Heart left ventricle (tissue), 16 donors: ENCODE results near the gene CFAP119. TPM values are rescaled to one million over a fixed set of nuclear protein-coding genes. Genes with fewer than 3 reads are reported as not detected.
A peak's percentile ranks its signal among the peaks of the same experiment; 100 is the strongest.
"Not testable (repeated sequence)": the region's sequence is repeated elsewhere in the genome, so short reads cannot be mapped to it uniquely, and the experiment has no call there.

ENCODE experiments used
- ATAC-seq, 4 donors: fragments of 200-7000 bp; cut with Tn5 transposase; one replicate each; pipeline ENCODE4 v1.9.1; 2020 to 2022; ENCODE audit warnings: moderate library complexity in 4 of 4, mild to moderate bottlenecking in 3 of 4, moderate number of reproducible peaks in 1 of 4
- DNase-seq, 5 donors: peaks; one replicate each; pipeline ENCODE4 v3.0.0-alpha.2; 2020
- H3K27ac ChIP-seq, 12 donors: fragments of 200-600 bp; sonication (generic) in 4 of 12; one replicate each; pipeline versions ENCODE4 v1.5.0 to v1.8.0; 2016 to 2022; ENCODE audit warnings: mild to moderate bottlenecking in 2 of 12
- H3K27me3 ChIP-seq, 9 donors: fragments of 200-600 bp; sonication (generic) in 2 of 9; one replicate each; pipeline versions ENCODE4 v1.5.1 to v1.8.0; 2016 to 2022; ENCODE audit warnings: mild to moderate bottlenecking in 3 of 9
- H3K36me3 ChIP-seq, 9 donors: fragments of 200-600 bp; sonication (generic) in 2 of 9; one replicate each; pipeline versions ENCODE4 v1.5.0 to v1.8.0; 2018 to 2022; ENCODE audit warnings: mild to moderate bottlenecking in 2 of 9
- H3K4me1 ChIP-seq, 12 donors: fragments of 200-600 bp; sonication (generic) in 4 of 12; one replicate each; pipeline versions ENCODE4 v1.5.0 to v1.8.0; 2016 to 2022; ENCODE audit warnings: mild to moderate bottlenecking in 3 of 12
- H3K4me3 ChIP-seq, 12 donors: fragments of 200-600 bp; sonication (generic) in 4 of 12; one replicate each; pipeline versions ENCODE4 v1.5.0 to v1.8.0; 2017 to 2022; ENCODE audit warnings: mild to moderate bottlenecking in 9 of 12, moderate library complexity in 4 of 12
- H3K9me3 ChIP-seq, 12 donors: fragments of 200-600 bp; sonication (generic) in 4 of 12; one replicate each; pipeline versions ENCODE4 v1.5.0 to v1.8.0; 2016 to 2022; ENCODE audit warnings: mild to moderate bottlenecking in 1 of 12
- POLR2A ChIP-seq, 2 donors: fragments of 450-650 bp; IDR thresholded peaks; one replicate each; pipeline ENCODE4 v1.6.1; 2017; ENCODE audit warnings: antibody characterized with exemption in 2 of 2, mild to moderate bottlenecking in 2 of 2, moderate library complexity in 2 of 2
- WGBS, 4 donors: extraction: QIAGEN DNeasy Blood & Tissue Kit in 2 of 4; methylation state at CpG; one replicate each; pipeline versions ENCODE4 v1.1.5 to v1.1.7; 2013 to 2018; 5-methylcytosine and 5-hydroxymethylcytosine counted together
- intact Hi-C, 10 donors: fragments of 100-400 bp; cut with DNase I; formaldehyde crosslinking; loops; one replicate each; pipeline versions ENCODE4 v1.11.1 to v1.14.2; 2022
- long read RNA-seq, 3 donors: library from polyadenylated mRNA; unstranded; transcript quantifications; one replicate each; pipeline ENCODE4 v2.0.0, GENCODE V29; 2020 to 2021
- polyA plus RNA-seq, 2 donors: library from polyadenylated mRNA; stranded (reverse); fragments of 200-250 nt; gene quantifications; one replicate each; pipeline ENCODE4 v1.2.3, GENCODE V29; 2013
- total RNA-seq, 9 donors: library from RNA; depleted of rRNA in 2 of 9; stranded (reverse); fragments of >200 nt in 2 of 9; fragmentation: NEBNext Ultra II Directional in 3 of 9; extraction: Animal tissue kit (Norgen Biotek cat#: 25700) in 3 of 9; gene quantifications; one replicate each; pipeline versions ENCODE4 v1.1.0 to v1.2.4, GENCODE V29; 2016 to 2023
- TF ChIP-seq, protein P1 (sequence below), 12 donors: fragments of 200-600 bp; sonication (generic) in 4 of 12; IDR thresholded peaks; one replicate each; pipeline versions ENCODE4 v1.5.0 to v1.8.0; 2018 to 2022; ENCODE audit warnings: antibody characterized with exemption in 12 of 12, mild to moderate bottlenecking in 5 of 12
- donor health status: ischemic (EF 13 %, LVEDD 7.1; RV severe dilation, severe dysfunction).
- donor health status: healthy with polysubstance abuse.
- donor health status: DM: no; HTN: yes; CAD: no.
- donor health status: DM: no; HTN: no; CAD: no.
- donor health status: ischemic (EF 25% LVEDD 6.9; RV normal size, moderate dysfunction).
- donor health status: ischemic (EF 25% LVEDD 5.7; RV mildly dilated, moderate dysfunction).
- donor health status: healthy.
- donor health status: DM: yes; HTN: yes; CAD: no.
- donor health status: ischemic (EF 35%, LVEDD 5.7; RV mildly dilated, moderate dysfunction).
- donor health status: nonischemic (EF 11% LVEDD 7.7; RV severe dilation, severe dysfunction).
- donor health status: DM: yes; HTN: yes; CAD: no.
- donor health status: PGD.
- donor health status: ischemic (EF 29% LVEDD 5.4; RV normal size, mild dysfunction).
- donor health status: nonischemic (EF 23%, LVEDD 6.1; RV moderate dilation, normal function).

Gene CFAP119
- total RNA-seq (1 to 10 TPM in 4 of 9 donors, under 1 TPM in 5; 0.48 to 1.8 (median 0.95) TPM), polyA plus RNA-seq (1 to 10 TPM; 1.4 to 2.1 TPM)
- long read RNA-seq, donor 1 = 0 reads
- long read RNA-seq, donor 2 = 0 reads
- long read RNA-seq, donor 3 = 0 reads

DNA sequence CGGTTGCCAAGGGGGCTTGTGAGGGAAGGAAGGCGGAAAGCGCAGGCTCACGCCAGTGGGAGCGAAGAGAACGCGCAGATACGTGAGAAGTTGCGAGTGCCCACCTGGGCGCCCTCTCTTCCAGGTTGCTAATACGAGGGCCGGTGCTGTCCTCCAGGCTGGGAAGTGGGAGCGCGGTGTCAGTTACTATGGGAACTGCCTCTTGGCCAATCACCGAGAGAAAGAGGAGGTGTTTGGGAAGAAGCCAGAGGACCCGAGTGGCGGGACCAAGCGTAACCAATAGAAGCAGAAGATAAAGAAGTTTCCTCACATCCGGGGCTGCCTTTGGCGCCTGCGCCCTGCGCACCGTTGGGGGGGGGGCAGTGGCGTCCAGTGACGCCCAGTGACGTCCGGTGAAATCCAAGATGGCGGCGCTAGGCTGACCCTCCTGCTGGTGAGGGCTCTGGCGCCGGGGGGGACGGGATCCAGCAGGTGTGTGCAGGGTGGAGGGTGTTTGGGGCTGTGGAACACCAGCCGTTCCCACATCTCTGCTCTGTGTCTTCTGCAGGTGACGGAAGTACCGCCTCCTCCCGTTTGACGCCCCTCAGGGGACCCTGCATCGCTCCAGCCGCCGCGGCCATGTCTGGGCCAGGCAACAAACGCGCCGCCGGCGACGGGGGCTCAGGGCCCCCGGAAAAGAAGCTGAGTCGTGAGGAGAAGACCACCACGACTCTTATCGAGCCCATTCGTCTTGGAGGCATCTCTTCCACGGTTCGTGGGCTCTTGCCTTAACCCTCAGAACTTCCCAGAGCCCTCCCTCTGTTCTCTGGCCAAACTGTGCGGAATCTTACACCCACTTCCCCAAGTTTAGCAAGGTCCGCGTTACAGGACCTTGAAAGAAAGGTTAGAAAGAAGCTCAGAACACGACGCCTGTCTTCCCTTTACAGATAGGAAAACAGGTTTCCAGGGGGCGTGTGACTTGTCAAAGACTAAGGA lies at the start of gene CFAP119, which contains the start of gene RNF40:
CFAP119 (minus strand) TSS at position 135 of the 975 bp plus-strand sequence. CDS start 314 bp downstream, outside the sequence.
RNF40 (plus strand) TSS at position 395 of the 975 bp plus-strand sequence; CDS start at position 619, 224 bp downstream.
- Histone ChIP-seq H3K27ac (peak within 1 kb of the TSS; percentile 48 to 97 (median 90)), H3K27me3 (no peaks in the 10 kb centered on the region), H3K4me1 (peaks cover 0 to 49% (median 34%) of the 10 kb centered on the region in 12 donors), H3K36me3 (peaks cover 0 to 57% (median 48%) of the 10 kb centered on the region in 9 donors), H3K9me3 (no peaks in the 10 kb centered on the region), H3K4me3 (peak within 1 kb of the TSS; percentile 70 to 99 (median 92))
- intact Hi-C loops = loop anchor here in 3 of 10 donors (2.0 to 5.0 kb wide), 4 partner anchors 13 to 65 kb away; partner anchors contain the start of genes PHKG2 (in 1 of the 3) and SRCAP (in 1 of the 3)
- TF ChIP-seq, protein P1, sequence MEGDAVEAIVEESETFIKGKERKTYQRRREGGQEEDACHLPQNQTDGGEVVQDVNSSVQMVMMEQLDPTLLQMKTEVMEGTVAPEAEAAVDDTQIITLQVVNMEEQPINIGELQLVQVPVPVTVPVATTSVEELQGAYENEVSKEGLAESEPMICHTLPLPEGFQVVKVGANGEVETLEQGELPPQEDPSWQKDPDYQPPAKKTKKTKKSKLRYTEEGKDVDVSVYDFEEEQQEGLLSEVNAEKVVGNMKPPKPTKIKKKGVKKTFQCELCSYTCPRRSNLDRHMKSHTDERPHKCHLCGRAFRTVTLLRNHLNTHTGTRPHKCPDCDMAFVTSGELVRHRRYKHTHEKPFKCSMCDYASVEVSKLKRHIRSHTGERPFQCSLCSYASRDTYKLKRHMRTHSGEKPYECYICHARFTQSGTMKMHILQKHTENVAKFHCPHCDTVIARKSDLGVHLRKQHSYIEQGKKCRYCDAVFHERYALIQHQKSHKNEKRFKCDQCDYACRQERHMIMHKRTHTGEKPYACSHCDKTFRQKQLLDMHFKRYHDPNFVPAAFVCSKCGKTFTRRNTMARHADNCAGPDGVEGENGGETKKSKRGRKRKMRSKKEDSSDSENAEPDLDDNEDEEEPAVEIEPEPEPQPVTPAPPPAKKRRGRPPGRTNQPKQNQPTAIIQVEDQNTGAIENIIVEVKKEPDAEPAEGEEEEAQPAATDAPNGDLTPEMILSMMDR (IDR thresholded peaks at IDR 0.05) = no peak
- TF ChIP-seq POLR2A (IDR thresholded peaks at IDR 0.05) = peak; percentile 57 to 88
- ATAC-seq (peak; percentile 93 to 98 (median 94)), DNase-seq (peak; percentile 96 to 97 (median 97))
- 1 to 2% (median 1%) methylated on average over 47 to 60 of the region's 60 CpGs for WGBS, 4 donors

DNA sequence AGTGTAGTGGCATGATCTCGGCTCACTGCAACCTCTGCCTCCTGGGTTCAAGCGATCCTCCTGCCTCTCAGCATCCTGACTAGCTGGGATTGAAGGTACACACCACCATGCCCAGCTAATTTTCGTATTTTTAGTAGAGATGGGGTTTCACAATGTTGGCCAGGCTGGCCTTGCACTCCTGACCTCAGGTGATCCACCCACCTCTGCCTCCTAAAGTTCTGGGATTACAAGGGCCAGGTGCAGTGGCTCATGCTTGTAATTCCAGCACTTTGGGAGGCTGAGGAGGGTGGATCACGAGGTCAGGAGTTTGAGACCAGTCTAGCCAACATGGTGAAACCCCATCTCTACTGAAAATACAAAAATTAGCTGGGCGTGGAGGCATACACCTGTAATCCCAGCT lies 47.8 kb upstream of the CFAP119 start:
- not testable (repeated sequence) for ATAC-seq, H3K9me3 ChIP-seq, DNase-seq, H3K4me3 ChIP-seq, H3K36me3 ChIP-seq, H3K27ac ChIP-seq, H3K27me3 ChIP-seq
- intact Hi-C loops = loop anchor here in 4 of 10 donors (5.0 to 10.0 kb wide), 4 partner anchors 32 to 65 kb away; no protein-coding TSS in a partner anchor
- 84 to 92% (median 88%) methylated on average over 5 of the region's 5 CpGs for WGBS, 4 donors
- peaks cover 0 to 30% (median 22%) of the 10 kb centered on the region in 12 donors for H3K4me1 ChIP-seq

DNA sequence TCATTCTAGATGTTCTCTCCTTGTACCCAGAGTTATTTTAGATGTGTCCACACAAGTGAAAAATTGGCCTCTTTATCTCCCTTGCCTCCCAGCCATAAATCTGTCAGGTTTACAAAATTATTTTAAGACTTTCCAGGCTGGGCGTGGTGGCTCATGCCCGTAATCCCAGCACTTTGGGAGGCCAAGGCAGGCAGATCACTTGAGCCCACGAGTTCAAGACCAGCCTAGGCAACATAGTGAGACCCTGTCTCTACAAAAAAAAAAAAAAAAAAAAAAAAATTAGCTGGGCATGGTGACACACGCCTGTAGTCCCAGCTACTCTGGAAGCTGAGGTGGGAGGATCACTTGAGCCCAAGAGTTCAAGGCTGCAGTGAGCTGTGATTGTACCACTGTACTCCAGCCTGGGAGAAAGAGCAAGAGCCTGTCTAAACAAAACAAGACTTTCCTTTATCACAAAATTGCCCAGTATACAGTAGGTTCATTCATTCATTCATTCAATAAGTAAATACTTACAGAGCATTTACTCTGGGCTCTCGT lies 47.1 kb upstream of the CFAP119 start:
- H3K4me1 ChIP-seq = peaks cover 0 to 27% (median 20%) of the 10 kb centered on the region in 12 donors
- not testable (repeated sequence) for H3K27me3 ChIP-seq, H3K4me3 ChIP-seq, H3K27ac ChIP-seq, DNase-seq, H3K9me3 ChIP-seq, H3K36me3 ChIP-seq, ATAC-seq
- 74 to 88% (median 77%) methylated on average over 5 of the region's 5 CpGs for WGBS, 4 donors
- intact Hi-C loops = loop anchor here in 3 of 10 donors (5.0 to 10.0 kb wide), 3 partner anchors 37 to 66 kb away; no protein-coding TSS in a partner anchor

DNA sequence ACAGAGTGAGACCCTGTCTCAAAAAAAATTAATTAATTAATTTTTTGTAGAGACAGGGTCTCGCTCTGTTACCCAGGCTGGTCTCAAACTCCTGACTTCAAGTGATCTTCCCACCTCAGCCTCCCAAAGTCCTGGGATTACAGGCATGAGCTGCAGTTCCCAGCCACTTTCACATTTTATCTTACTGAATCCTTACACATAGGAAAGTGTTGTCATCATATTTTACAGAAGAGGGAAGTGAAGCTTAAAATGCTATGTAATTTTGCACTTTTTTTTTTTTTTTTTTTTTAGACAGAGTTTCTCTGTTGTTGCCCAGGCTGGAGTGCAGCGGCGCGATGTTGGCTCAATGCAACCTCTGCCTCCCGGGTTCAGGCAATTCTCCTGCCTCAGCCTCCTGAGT lies 46.3 kb upstream of the CFAP119 start:
- ATAC-seq = no peak
- intact Hi-C loops = loop anchor here in 3 of 10 donors (5.0 to 10.0 kb wide), 3 partner anchors 36 to 67 kb away; no protein-coding TSS in a partner anchor

More for the DNA sequence above, 46.3 kb upstream of the CFAP119 start:
- peaks cover 0 to 22% (median 15%) of the 10 kb centered on the region in 12 donors for H3K4me1 ChIP-seq
- no peaks in the 10 kb centered on the region for H3K27me3 ChIP-seq
- H3K36me3 ChIP-seq = no peaks in the 10 kb centered on the region
- DNase-seq = no peak
- no peak overlapping the region for H3K4me3 ChIP-seq
- no peaks in the 10 kb centered on the region for H3K9me3 ChIP-seq
- H3K27ac ChIP-seq = peak overlapping the region in 1 of 12 donors; percentile 42
- TF ChIP-seq, protein P1 (IDR thresholded peaks at IDR 0.05) = no peak
- no peak for TF ChIP-seq POLR2A (IDR thresholded peaks at IDR 0.05)
- WGBS, 4 donors = 91 to 98% (median 94%) methylated on average over 5 of the region's 5 CpGs
